ENCODE results near the gene KIAA1755.

- TF ChIP-seq, protein P1, sequence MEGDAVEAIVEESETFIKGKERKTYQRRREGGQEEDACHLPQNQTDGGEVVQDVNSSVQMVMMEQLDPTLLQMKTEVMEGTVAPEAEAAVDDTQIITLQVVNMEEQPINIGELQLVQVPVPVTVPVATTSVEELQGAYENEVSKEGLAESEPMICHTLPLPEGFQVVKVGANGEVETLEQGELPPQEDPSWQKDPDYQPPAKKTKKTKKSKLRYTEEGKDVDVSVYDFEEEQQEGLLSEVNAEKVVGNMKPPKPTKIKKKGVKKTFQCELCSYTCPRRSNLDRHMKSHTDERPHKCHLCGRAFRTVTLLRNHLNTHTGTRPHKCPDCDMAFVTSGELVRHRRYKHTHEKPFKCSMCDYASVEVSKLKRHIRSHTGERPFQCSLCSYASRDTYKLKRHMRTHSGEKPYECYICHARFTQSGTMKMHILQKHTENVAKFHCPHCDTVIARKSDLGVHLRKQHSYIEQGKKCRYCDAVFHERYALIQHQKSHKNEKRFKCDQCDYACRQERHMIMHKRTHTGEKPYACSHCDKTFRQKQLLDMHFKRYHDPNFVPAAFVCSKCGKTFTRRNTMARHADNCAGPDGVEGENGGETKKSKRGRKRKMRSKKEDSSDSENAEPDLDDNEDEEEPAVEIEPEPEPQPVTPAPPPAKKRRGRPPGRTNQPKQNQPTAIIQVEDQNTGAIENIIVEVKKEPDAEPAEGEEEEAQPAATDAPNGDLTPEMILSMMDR (conservative IDR thresholded peaks at IDR 0.05; ENCODE audit: low read depth, low read length) = no peak
- no peak for TF ChIP-seq EZH2 (IDR thresholded peaks at IDR 0.05; ENCODE audit: borderline replicate concordance, low read depth, low read length, poor library complexity, severe bottlenecking)
These were observed 16.8 kb upstream of the KIAA1755 start for GRCh38 chr20:38277285-38277684.
